Loucy (cell line): ENCODE data around the gene ASS1.

Experiments used
- EZH2phosphoT487 ChIP-seq: fragments of 200-600 bp; IDR thresholded peaks from 2 replicates; pipeline ENCODE4 v1.6.1; 2018; ENCODE audit warnings: antibody characterized with exemption, mild to moderate bottlenecking, moderate library complexity, borderline replicate concordance
- TF ChIP-seq, protein P1 (sequence below): fragments of 200-600 bp; sonication (generic); conservative IDR thresholded peaks from 2 replicates; pipeline ENCODE4 v1.5.1; 2014; ENCODE audit warnings: mild to moderate bottlenecking, antibody characterized with exemption, low read length

DNA sequence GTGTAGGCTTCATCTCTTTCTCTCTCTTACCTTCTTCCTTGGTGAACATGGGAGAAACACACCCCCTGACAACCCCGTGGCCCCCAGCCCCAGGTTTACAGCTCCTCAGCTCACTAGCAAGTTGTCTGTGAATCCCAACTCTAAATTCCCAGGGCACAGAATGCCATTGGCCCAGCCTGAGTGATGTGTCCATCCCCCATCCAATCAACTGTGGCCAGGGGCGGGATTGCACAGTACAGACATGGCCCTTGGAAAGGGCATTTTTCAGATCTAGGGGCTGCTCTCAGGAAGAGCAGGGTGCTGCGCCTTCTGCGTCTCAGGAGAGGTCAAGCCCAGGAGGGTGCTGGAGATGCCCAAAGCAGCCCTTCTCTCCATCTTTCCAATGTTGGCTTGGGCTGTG is 48.2 kb upstream of the ASS1 start:
- TF ChIP-seq, protein P1, sequence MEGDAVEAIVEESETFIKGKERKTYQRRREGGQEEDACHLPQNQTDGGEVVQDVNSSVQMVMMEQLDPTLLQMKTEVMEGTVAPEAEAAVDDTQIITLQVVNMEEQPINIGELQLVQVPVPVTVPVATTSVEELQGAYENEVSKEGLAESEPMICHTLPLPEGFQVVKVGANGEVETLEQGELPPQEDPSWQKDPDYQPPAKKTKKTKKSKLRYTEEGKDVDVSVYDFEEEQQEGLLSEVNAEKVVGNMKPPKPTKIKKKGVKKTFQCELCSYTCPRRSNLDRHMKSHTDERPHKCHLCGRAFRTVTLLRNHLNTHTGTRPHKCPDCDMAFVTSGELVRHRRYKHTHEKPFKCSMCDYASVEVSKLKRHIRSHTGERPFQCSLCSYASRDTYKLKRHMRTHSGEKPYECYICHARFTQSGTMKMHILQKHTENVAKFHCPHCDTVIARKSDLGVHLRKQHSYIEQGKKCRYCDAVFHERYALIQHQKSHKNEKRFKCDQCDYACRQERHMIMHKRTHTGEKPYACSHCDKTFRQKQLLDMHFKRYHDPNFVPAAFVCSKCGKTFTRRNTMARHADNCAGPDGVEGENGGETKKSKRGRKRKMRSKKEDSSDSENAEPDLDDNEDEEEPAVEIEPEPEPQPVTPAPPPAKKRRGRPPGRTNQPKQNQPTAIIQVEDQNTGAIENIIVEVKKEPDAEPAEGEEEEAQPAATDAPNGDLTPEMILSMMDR: no peak
- no peak for TF ChIP-seq EZH2phosphoT487
